NCI-H524 treated with DMSO at 0.1 percent for 48 hours (cell line): ENCODE data around the gene LOC101059915.

Source experiments
- DNase-seq: peaks from one replicate; lab custom pipeline; 2025; lab: John Stamatoyannopoulos, UW

Gene LOC101059915

GRCh38 chrX:71667328-71668247, at the start of gene LOC101059915:
LOC101059915 (plus strand) TSS chrX:71667546.
- no peak for DNase-seq

GRCh38 chrX:71617742-71618141, 49.6 kb upstream of the LOC101059915 start:
- no peak for DNase-seq

- DNase-seq: no peak
Measured at GRCh38 chrX:71618303-71618721, 49.0 kb upstream of the LOC101059915 start, which contains the start of gene CXCR3. CXCR3 (minus strand) TSS chrX:71618511; CDS start chrX:71618449, 62 bp downstream.

- no peak for DNase-seq
Measured at GRCh38 chrX:71618787-71619186, 48.6 kb upstream of the LOC101059915 start.

GRCh38 chrX:71619193-71619592, 48.2 kb upstream of the LOC101059915 start:
- no peak for DNase-seq

GRCh38 chrX:71619986-71620385, 47.4 kb upstream of the LOC101059915 start:
- DNase-seq: no peak

- DNase-seq: no peak
Measured at GRCh38 chrX:71621603-71622002, 45.7 kb upstream of the LOC101059915 start.

GRCh38 chrX:71622032-71622575, 45.2 kb upstream of the LOC101059915 start:
- no peak for DNase-seq

- DNase-seq: no peak
Measured at GRCh38 chrX:71622576-71623450, 44.5 kb upstream of the LOC101059915 start.

- DNase-seq: no peak
Measured at GRCh38 chrX:71623714-71624113, 43.6 kb upstream of the LOC101059915 start.

GRCh38 chrX:71625471-71625870, 41.9 kb upstream of the LOC101059915 start:
- no peak for DNase-seq

- no peak for DNase-seq
Measured at GRCh38 chrX:71626576-71626975, 40.8 kb upstream of the LOC101059915 start.

- no peak for DNase-seq
Measured at GRCh38 chrX:71627588-71628404, 39.5 kb upstream of the LOC101059915 start.

GRCh38 chrX:71629467-71629866, 37.9 kb upstream of the LOC101059915 start:
- DNase-seq: no peak

GRCh38 chrX:71632923-71633657, 34.3 kb upstream of the LOC101059915 start:
- peak; percentile 83 for DNase-seq

GRCh38 chrX:71634366-71634765, 33.0 kb upstream of the LOC101059915 start:
- no peak for DNase-seq

- DNase-seq: peak; percentile 80
Measured at GRCh38 chrX:71636438-71637252, 30.7 kb upstream of the LOC101059915 start.

- DNase-seq: no peak
Measured at GRCh38 chrX:71637253-71637618, 30.1 kb upstream of the LOC101059915 start.

GRCh38 chrX:71637848-71638247, 29.5 kb upstream of the LOC101059915 start:
- DNase-seq: no peak

- no peak for DNase-seq
Measured at GRCh38 chrX:71638409-71638808, 28.9 kb upstream of the LOC101059915 start.
